ENCODE results near the gene PLXDC1. TPM values are rescaled to one million over a fixed set of nuclear protein-coding genes. Genes with fewer than 3 reads are reported as not detected.
"Not testable (repeated sequence)": the region's sequence is repeated elsewhere in the genome, so short reads cannot be mapped to it uniquely, and the experiment has no call there.

Gene PLXDC1
- total RNA-seq, 1 donor from 2014 or later: 5.4 TPM

DNA sequence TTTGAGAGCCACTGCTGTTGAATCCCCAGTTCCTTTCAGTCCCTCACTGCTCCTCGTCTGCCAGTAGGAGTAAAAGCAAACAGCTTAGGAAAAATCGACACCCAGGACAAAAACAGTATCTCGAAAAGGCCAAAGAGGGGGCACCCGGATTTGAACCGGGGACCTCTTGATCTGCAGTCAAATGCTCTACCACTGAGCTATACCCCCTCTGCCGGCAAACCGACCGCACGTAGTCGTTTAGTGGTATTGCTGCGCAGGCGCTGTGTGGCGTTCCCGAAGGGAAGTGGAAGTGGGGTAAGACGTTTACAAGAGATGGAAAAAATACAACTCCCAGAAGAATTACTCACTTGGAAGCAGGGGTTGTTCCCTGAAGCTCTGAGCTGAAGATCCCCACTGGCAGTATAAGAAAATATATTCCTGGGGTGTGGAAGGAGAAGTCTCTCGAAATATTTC, 2.2 kb upstream of the PLXDC1 start:
- DNase-seq: peak; percentile 88

DNA sequence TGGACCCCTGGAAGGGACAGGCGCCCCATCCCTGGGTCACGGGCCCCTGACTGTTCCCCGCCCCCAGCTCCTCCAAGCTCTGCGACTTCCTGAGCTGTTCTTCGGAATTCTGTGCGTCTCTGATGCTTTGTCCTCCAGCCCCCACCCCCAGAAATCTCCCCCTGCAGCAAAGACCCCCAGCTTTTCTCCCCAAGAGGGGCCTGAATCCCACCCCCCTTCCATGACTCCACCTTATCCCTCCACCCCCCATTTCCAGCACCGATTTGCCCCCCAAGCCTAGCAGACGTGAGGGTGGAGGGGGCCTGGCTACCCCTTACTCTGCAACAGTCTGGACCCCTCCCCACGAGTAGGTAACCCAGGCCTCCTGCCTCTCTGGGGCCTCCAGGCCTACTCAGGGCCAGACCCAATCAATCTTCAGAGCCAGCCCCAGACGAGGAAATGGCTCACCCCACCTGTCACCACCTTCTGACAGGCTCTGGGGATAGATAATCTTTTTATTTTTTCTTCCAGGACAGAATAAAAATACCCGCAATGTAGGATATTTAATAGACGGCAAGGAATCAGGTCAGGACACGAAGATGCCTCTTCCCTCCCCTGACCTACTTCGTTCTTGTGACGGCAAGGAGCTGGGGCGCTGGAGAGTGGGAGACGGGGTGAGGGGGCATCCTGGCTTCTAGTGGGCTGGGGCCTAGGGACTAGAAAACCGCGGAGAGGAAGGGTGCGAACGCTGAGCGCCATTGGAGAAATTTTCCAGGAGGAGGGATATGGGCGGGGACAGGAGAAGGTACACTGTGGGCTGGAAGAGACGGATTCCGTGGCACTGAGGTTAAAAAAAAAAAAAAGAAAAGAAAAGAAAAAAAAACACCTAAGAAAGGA, 744 bp upstream of the PLXDC1 start:
- DNase-seq: no peak

DNA sequence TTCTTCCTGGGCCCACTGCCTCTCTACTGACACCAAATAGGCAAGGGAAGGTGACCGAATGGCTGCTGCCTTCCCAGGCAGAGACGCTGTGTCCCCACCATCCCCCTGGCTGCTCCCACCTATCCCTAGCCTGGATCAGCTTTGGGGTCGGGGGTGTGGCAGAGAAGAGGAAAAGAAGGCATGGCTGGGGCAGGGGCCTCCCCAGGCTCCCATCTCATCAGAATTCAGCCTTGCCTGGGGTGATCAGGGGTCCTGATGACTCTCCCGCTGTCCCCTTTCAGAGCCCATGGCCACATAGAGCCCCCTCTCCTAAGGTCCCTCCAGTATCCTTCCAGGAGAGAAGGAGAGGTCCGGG, 665 bp downstream of the PLXDC1 start:
- no peak for DNase-seq

DNA sequence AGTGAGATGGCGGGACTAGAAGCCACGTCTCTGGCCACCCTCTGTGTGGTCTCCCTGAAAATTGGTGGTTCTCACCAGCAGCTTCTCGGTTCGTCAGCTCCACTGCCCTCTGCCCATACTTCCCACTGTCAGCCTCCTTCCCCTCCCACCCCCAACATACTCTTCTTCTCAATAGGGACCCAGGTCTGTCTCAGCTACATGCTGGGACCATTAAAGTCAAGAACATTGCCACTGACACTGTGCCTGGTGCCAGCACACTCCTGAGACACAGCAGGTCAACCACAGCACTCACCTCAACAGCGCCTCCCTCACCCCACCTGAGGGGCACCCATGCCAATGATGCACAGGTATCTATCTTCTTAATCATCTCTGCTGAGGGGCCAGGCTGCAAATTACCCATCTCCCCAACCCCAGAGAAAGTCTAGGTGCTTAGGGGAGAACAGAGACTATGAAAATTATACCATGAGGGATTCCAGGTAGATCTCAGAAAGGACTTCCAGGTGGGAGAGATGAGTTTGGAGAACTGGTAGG, 1.3 kb downstream of the PLXDC1 start:
- DNase-seq: no peak

DNA sequence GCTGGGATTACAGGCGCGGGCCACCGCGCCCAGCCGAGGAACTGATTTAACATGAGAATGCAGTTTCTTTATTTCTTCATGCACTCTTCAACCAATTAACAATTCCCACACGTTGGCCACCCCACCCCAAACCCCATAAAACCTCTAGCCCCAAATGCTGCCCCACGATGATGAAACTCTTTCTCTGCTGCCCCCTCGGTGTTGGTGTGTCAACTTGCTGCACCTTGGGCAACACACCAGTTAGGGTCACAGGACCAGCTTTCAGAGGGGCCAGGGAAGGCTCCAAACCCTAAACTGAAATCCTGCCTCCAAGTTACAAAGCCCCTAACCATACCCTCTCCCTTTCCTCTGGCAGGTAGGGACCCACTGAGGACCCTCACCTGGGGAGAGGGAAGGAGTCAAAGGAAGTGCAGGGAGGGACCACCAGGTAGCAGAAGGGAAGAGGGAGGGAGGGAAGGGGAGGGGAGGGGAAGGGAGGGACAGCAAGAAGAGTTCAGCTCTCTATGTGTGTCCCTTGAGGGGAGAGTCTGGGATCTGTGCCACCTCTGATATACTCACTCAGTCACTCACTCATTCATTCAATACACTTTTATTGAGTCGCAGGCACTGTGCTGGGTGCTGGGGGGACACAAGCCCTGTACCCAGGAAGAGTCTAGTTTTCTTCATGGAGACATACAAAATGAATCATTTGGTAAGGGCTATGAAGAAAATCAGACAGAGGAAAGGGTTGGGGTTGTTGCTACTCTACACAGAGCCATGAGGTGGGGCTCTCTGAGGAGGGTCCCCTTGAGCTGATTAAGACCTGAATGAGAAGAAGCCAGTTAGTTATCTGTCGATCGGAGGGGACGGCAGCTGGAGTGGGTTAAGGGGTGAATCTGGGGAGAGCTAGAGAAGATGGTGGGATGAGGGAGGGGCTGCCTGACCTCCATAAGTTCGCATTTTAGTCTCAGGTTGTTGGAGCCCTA, 3.9 kb downstream of the PLXDC1 start:
- peak; percentile 19 for DNase-seq

DNA sequence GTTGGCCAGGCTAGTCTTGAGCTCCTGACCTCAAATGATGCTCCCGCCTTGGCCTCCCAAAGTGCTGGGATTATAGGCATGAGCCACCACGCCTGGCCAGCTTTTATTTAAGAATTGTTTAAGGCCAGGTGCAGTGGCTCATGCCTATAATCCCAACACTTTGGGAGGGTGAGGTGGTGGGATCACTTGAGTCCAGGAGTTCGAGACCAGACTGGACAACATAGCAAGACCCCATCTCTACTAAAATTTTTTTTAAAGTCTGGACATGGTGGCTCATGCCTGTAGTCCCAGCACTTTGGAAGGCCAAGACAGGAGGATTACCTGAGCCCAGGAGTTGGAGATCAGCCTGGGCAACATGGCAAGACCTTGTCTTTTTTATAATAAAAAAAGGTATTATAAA, 5.2 kb downstream of the PLXDC1 start:
- no peak for DNase-seq

DNA sequence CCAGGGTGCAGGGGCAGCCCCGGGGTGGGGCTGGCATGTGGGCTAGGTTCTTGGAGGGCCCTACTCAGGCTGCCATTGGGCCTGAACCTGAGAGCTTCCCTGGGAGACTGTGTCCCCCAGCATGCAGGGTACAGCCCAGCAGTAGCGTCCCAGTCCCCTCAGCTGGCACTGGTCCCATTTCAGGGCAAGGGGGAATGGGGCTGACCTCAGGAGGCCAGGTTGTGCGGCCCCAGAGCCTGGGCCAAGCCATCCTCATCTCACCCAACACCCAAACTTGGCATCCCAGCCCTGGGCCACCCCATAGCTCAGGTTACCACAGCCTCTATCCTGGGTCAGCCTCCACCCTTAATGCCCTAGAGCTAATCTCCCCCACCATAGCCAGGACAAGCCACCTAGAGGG, 6.3 kb downstream of the PLXDC1 start:
- DNase-seq: no peak

DNA sequence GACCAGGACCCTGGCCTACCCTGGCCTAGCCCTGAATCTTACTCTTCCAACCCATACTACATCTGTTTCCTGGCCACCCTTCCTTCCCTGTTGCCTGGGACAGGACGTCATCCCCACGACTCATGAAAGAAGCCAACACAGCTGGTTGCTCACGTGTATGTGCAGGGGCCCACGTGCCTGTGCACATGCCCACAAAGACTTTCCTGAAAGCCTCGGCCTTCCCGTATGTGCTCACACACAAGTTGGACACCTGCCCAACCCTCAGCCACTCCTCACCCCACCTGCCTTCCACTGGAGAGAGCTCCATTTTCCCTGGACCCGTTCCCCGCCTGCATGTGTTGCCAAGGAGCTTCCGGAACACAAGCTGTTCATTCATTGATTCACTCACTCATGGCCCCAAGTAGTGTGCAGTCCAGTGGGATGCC, 7.0 kb downstream of the PLXDC1 start:
- DNase-seq: peak; percentile 83

DNA sequence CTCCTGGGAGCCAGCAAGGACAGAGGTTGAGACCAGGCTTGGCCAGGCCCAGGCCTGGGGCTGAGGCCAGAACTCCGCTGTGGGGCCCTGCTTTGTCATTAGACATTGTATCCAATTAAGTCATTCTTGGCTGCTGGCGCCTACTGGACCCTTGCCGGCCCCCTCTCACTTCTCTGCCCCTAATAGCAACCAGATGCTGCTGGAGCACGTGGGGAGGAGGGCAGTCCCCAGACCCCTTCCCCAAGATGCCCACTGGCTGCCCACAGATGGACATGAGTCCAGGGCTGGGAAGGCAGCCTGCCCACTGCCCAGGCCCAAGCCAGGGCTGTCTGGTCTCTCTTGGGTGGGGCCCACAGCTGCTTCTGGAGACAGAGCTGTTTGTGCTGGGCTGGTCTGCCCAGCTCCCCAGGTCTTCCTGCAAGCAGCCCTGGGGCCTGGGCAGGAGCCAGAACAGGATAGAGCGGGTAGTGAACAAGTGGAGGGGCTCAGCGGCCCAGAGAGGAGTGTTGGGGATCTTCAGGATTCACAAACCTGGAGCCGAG, 7.8 kb downstream of the PLXDC1 start:
- peak; percentile 21 for DNase-seq

DNA sequence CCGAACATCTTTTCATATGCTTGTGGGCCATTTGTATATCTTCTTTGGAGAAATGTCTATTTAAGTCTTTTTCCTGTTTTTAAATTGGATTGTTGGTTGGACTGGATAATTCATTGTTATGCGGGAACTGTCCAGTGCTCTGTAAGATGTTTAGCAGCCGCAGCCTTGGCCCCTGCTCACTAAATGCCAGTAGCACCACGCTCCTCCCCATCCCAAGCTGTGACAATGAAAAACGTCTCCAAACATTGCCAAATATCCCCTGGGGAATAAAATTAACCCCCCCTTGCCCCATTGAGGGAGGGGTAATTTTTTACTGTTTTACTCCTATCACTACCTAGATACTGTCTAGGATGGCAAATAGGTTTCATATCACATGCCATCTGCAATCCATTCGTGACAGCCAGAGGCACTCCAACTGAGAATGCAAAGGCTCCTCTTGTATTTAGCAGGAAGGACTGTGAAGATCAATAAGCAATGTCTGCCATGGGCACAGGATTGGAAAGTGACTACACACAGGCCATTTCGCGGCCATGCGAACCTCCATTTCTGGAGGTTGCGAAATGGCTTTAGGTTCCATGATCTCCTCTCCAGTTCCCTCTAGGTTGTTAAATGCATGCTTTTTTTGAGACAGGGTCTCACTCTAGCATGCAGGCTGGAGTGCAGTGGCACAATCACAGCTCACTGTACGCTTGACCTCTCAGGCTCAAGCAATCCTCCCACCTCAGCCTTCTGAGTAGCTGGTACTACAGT, 9.3 kb downstream of the PLXDC1 start:
- DNase-seq: no peak

DNA sequence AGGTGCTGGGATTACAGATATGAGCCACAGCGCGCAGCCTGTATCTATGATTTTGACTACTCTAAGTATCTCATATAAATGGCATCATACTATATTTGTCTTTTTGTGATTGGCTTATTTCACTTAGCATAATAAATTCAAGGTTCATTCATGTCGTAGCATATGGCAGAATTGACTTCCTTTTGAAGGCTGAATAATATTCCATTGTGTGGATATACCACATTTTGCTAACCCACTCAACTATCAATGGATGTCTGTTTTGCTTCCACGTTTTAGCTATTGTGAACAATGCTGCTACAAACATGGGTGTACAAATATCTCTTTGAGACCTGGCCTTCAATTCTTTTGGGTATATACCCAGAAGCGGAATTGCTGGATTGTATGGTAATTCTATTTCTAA, 10.1 kb downstream of the PLXDC1 start:
- DNase-seq: no peak

DNA sequence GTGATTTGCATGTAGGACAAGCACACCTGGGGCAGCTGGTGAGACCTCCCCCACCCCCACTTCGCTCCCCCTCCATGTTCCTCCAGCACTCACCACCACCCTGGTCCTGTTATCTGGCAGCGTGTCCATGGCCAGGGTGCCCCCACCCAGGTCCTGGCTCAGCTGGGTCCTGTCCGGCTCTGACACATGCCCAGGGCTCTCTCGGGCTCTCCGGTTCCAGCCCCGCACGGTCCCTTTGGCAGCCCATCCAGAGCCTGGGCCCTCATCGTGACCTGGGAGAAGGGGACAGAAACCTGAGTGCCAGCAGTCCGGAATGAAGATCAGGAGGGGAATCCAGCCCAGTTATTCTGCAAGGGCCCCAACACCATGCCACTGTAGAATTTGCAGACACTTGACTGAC, 11.9 kb downstream of the PLXDC1 start:
- no peak for DNase-seq

DNA sequence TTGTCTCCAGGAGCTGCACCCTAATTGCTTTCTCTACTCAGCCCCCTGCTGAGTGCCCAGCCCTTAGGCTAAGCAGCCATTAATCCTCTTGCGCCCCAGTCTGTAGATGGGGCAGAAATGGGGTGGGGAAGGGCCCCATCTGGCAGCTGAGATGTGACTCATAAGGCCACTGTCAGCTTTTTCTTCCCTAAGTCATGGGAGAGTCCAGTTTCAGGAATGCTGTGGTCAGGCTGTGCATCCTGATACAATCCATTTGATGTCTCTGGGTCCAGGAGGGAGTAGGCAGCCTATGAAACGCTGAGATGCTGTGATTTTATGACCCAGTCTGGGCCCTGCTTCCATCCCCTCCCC, 12.3 kb downstream of the PLXDC1 start:
- no peak for DNase-seq

DNA sequence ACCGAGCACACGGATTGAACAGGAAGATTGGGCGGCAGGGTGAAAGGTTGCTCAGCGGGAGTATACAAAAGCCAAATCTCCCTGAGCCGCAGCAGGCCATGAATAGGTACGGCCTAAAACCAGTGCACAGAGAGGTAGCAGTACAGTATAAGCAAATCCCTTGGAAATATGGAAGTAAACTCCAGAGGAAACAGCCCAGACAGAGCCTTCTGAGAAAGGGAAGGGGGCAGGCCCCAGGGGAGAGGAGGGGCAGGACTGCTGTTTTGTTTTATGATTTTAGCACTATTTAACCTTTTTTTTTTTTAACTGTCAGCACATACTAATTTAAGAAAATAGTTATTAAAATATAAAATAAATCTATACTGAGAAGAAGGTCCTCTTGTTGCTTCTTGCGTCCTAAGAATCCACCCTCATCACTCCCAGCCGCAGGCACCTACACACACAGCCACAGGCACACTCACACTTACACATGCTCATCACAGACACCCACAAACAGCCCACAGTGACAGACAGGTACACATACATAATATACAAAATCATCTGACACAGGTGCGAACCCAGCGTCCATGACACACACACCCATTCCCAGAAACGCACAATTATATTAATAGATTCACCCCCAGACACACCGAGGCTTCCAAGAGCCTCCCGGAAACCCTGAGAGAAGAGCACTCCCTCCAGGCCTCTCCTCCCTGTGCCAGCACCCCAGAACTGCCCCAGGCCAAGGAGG, 12.8 kb downstream of the PLXDC1 start:
- no peak for DNase-seq

DNA sequence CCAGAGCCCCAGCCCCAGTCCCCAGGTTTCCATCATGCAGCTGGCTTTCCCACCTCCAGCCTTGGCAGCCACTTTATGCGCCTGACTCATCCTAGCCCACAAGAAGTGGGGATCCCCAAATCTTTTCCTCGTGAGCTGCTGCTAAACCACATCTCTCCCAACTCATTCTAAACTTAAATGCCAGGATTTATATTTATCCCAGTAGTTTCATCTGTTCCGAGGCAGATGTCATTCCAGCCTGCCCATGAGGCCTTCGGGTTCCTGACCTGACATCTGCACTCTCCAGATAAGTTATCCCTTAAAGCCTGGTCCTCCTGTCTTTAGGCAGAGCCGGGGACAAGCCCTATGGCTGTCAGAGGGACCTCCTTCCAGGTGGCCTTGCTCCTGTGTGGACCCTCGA, 16.6 kb downstream of the PLXDC1 start:
- no peak for DNase-seq

DNA sequence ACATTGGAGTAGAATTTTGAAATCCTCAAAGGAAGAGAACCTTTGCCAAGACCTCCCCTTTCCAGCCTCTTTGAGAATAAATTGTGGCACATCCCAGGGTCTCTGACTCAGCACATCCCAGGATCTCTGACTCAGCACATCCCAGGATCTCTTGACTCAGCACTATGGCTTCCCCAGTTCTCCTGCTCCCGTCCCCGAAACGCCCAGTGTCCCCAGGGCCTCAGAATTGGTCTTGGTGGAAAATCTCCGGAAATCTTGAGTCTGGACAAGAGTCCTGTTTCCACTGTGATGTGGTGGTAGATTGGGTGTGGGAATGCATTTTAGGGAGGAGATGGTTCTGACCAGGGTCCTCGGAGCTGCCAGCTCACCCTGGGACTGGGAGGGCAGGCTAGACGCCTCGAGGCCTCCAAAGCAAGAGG, 19.2 kb downstream of the PLXDC1 start:
- no peak for DNase-seq

DNA sequence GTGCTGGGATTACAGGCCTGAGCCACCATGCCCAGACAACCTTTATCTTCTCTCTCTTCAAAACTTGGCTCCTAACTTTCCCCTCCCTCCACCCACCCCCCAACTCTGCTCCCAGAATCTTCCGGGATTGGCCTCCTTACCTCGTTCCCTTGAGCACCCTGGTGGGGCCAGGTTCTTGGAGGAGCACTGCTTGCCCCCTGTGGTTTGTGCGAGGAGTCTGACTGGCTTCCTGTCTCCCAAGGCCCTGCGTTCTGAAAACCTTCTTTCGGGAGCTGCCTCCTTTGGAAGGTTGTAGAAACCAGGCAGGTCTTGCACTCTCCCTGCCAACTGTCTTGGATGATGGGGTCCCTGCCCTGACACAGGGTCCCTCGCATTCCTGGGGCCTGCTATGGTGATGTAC, 19.8 kb downstream of the PLXDC1 start:
- no peak for DNase-seq

DNA sequence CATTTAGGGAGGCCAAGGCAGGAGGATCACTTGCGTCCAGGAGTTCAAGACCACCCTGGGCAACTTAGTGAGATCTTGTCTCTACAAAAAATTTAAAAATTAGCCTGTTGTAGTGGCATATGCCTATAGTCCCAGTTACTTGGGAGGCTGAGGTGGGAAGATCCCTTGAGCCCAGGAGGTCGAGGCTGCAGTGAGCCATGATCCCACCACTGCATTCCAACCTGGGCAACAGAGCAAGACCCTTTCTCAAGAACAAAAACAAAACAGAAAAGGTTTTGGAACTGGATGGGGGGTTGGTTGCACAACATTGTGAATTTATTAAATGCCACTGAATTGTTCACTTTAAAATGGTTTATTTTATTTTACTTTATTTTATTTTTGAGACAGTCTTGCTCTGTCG, 21.2 kb downstream of the PLXDC1 start:
- no peak for DNase-seq

DNA sequence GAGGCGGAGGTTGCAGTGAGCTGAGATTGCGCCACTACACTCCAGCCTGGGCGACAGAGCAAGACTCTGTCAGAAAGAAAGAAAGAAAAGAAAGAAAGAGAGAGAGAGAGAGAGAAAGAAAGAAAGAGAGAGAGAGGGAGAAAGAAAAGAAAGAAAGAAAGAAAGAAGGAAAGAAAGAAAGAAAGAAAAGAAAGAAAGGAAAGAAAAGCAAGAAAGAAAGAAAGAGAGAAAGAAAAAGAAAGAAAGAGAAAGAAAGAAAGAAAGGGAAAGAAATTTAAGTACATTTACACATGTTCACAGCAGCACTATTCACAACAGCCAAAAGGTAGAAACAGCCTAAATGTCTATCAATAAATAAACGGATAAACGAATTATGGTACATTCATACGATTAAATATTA, 21.9 kb downstream of the PLXDC1 start:
- DNase-seq: not testable (repeated sequence)

DNA sequence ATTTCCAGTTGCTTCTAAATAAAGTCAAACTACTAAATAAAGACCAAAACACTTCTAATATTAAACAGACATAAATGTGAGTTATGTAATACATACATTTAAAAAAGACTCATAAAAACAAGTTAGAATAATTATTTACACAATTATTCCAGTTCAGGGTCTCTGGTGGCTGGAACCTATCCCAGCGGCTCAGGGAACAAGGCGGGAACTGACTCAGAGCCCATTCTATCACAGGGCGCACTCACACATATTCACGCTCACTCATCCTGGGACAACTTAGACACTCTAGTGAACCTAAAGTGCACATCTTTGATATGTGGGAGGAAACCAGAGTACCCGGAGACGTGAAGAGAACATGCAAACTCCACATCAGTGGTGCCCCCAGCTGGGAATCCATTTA, 25.0 kb downstream of the PLXDC1 start:
- no peak for DNase-seq

DNA sequence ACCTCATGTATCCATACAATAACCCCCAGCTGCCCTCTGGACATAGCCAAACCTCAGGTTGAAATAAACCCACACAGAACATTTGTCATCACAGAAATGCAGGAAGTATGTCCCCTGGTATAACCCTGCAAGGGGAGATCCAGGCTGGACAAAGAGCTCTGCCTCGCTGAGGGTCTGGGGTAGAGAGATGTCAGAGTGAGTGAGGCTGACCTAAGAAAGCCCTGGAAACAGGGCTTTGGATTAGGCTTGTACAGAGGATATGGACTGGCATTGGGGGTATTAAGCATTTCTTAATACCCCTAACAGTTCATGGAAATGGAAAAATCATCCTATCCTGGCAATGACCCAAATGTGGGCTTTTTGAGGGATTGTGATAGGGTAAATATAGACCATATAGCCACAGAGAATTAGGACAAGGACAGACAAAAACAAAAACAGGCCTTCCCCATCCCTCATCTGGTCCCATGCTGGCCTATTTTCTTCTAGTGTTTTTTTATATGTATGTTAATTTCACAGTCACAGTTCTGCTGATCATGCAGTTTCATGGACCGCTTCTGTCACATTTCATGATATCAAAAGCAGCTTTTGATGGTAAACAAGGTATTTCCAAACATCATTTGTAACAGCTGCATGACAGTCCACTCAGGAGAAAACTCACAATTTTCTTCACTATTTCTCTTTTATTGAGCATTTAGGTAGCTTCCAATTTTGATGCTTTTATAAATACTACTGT, 26.1 kb downstream of the PLXDC1 start:
- DNase-seq: no peak
